RCC 7860 (cell line): ENCODE data around the gene RPL28.
A peak's percentile ranks its signal among the peaks of the same experiment; 100 is the strongest.
"Not testable (repeated sequence)": the region's sequence is repeated elsewhere in the genome, so short reads cannot be mapped to it uniquely, and the experiment has no call there.

ENCODE experiments used
- DNase-seq: peaks from one replicate; pipeline ENCODE4 v3.0.0-alpha.2; 2015; ENCODE audit warnings: low spot score
- FAIRE-seq: peaks from 2 replicates; lab custom pipeline; 2012; peaks lifted over from hg19 to GRCh38; lab: Jason Lieb, UNC

Gene RPL28

DNA sequence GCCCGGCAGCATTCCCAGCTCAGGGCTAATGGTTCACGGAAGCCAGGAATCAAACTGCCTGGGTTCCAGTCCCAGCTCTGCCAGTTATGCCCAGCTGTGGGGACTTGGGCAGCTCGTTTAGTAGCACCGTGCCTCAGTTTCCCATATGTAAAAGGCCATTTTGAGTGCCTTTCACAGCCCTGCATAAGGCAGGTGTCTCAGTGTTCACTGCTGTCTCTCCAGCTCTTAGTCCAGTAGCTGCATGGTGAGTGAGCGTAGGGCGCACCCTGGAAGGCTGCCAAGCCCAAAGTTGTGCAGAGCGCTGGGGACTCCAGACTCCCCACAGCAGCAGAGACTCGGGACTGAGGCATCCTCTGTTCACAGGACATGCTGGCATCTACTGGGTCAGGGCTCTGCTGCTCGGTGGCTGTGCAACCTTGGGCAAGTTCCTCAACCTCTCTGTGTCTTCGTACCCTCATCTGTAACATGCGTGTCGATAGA, 5.5 kb downstream of the RPL28 start:
- FAIRE-seq: no peak
- DNase-seq: no peak

GRCh38 chr19:55391702-55392615, 6.2 kb downstream of the RPL28 start:
- no peak for FAIRE-seq
- no peak for DNase-seq

GRCh38 chr19:55392820-55393761, 7.4 kb downstream of the RPL28 start:
- no peak for FAIRE-seq
- no peak for DNase-seq

DNA sequence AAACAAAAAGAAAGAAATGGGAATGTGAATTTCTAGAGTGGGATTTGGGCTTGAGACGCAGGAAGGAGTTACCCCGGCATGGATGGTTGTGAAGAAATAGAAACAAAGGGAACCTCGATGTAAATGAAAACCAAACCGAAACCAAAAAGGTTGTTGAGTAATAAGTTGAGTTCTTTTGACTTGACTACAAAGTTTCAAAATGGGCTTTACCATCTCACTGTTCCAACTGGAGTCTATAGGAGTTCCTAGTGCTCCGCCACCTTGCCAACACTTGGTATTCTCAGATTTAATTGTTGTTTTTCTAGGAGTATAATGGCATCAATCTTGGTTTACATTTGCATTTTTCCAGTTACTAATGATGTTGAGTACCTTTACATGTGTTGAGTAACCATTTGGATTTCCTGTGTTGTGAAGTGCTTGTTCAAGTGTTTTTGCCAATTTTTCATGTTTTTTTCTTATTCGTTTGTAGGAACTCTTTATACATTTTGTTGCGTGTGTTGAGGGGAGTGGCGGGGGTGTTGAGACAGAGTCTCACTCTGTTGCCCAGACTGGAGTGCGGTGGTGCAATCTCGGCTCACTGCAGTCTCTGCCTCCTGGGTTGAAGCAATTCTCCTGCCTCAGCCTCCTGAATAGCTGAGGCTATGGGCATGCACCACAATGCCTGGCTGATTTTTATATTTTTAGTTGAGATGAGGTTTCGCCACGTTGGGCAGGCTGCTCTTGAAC, 12.6 kb downstream of the RPL28 start:
- DNase-seq (no peak), FAIRE-seq (no peak)

DNA sequence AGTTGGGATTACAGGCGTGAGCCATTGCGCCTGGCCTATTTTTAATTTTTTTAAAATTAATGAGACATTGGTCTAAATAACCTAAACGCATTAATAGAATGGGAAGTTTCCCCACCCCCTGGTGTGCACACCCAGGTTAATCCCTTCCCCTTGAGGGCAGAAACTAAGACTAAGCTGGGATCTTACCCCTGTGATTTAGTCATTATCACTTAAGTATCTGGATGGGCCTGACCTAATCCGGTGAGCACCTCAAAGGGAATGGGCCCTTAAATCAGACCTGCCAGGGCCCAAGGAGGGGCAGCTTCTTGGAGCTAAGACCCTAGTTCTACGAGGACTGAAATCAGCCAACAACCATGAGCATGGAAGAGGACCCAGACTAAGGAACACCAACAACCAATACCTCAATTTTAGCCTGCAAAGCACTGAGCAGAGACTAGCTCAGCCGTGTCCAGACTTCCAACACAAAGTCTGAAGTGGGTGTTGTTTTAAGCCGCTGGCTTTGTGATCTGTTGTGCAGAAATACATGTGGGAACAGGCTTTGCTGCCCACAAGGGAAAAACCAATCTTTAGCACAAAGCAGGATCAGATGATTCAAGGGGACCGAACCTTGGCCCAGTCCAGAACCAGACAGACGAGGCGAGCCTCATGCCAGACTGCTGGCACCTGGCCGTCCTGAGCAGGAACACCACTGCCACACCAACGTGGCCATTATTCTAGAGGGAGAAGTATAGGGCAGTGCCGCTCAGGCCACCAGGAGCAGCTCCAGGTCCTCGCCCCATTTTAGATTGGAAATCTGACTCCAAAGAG, 14.8 kb downstream of the RPL28 start:
- no peak for DNase-seq
- no peak for FAIRE-seq

DNA sequence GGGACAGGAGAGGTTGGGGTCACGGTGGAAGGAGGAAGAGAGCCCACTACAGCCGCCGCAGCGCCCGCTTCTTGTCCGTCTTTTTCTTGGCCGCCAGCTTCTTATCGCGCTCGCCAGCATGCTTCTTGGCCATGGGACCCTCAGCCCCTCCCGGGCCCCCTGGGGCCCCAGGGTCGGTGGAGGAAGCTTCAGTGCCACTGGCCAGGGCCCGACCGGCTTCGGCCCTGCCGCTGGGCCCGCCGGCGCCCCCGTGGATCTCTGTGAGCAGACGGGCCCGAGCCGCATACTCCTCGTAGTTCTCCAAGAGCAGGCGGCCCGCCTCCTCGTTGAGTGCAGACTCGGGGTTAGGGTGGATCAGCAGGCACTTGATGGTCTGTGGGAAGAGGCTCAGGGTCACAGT, 15.7 kb downstream of the RPL28 start:
- FAIRE-seq, DNase-seq: not testable (repeated sequence)

- DNase-seq: no peak
- no peak for FAIRE-seq
These were observed 16.8 kb downstream of the RPL28 start for GRCh38 chr19:55402509-55402908.

DNA sequence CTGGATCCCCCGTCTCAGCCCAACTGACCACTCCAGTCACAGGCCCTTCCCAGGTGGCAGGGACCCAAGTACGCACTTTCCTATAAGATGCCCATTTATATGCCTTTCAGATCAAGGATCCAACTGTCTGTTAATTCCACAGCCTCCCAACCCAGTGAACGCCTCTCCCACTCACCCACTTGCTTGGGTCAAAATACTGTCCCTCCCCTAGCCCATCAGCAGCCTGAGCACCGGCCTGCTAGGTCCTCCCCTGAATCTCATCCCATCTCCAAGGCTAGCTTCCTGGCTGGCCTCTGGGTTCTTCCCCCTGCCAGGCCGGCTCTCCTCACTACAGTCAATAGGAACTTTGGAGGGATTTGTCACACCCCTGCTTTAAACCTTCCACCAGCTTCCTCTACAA, 19.9 kb downstream of the RPL28 start:
- FAIRE-seq (no peak), DNase-seq (no peak)

DNA sequence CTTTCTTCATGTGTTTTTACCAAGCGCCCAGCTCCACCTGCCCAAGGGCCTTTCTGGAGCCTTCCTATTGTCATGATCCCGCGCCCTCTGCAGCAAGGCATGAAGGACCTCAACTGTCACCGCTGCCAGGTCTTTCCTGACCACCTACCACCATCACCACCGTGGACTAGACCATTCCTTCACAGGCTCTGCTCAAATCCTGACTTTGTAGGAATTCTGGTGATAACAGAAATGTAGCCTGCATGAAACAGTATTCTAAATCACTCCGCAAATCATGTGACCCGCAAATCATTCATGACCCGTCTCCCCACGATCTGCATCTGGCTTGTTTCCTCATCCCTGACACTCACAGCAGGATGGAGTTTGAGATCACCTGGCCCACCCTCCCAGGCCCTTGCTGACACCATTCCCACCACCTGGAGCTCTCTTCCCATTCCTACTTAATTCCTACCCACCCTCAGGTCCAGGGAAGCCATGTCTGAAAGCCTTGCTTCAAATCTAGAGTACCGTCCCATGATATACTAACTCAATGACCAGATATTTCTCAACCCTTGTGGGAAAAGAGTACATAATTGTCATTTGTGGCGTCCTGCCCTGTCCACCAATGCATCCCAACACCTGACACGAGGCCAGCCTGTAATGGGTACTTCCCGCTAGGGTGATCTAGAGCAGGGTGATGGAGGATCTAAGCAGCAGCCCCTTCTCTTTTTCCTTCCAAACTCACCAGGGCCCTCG, 20.5 kb downstream of the RPL28 start:
- DNase-seq (no peak), FAIRE-seq (no peak)

- FAIRE-seq: no peak
- peak; percentile 31 for DNase-seq
These were observed 21.3 kb downstream of the RPL28 start for GRCh38 chr19:55406826-55407549.

DNA sequence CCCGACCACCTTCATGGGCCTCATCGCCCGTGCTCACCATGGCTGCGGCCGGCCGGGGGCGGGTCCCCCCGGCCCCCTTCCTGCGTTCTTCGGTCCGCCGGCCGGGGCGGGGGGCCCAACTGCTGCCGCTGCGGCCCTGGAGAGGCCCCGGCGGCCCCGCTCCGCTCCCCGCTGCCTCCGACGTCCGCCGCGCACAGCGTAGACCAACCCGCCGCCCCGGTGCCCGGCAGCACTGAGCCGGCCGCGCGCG, 21.7 kb downstream of the RPL28 start, which contains the start of gene UBE2S:
TSS of gene UBE2S (minus strand) at position 239 of the 250 bp plus-strand sequence. CDS start at position 40, 199 bp downstream.
- DNase-seq, FAIRE-seq: not testable (repeated sequence)

DNA sequence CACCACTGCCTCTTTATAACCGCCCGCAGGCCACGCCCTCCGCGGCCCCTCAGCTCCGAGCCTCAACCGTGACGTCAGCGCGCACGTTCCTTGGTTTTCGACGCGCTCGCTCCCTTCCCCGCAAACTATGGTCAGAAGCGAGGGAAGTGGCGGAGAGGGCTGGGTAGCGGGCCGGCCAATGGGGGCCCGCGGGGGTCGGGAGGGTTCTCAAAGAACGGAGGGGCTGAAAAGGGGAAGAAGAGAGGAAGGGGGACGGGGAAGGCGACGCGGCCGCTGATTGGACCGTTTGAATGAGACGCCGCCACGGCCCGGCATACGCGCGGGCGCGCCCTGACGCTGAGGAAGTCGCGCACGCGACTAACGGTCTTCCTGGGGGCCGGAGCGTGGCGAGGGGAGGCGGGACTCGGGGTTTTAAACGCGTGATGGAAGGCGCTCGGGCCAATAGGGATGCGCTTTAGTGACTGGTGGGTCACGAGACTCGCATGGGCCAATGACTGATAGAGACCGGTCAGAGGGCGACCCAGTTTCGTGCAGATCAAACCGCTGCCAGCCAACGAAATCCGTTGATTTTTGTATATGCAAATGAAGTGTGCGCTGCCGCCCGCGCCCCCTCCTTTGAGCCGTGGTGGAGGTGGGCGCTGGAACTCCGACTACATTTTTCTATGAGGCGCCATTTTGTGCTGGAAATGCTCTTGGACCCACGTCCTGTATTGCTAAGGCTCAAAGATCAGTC, 22.2 kb downstream of the RPL28 start:
- FAIRE-seq (peak; percentile 65), DNase-seq (peak; percentile 91)

GRCh38 chr19:55408533-55408872, 22.8 kb downstream of the RPL28 start:
- no peak for FAIRE-seq

GRCh38 chr19:55409179-55409578, 23.4 kb downstream of the RPL28 start:
- FAIRE-seq, DNase-seq: not testable (repeated sequence)

More at GRCh38 chr19:55408533-55408872, 22.8 kb downstream of the RPL28 start:
- DNase-seq: no peak

- DNase-seq: no peak
These were observed 24.4 kb downstream of the RPL28 start for GRCh38 chr19:55410168-55410567.

DNA sequence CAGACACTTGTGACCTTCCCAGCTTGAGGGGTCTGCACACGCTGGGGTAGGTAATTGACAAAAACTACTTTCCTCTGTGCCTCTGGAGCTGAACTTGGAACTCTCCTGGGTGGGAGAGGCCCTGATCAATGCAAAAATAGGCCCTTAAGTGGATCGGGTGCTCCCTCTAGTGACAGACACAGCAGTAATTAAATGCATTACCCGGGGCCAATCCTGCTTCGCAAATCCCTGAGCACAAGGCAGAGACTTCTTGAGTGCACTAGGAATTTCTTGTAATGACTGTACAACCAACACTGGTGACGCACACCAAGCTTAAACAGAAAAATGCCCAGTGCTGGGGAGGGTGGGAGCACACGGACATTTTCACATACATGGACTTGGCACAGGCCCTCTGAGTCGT, 32.5 kb downstream of the RPL28 start:
- DNase-seq: peak; percentile 45
- no peak for FAIRE-seq

More at GRCh38 chr19:55410168-55410567, 24.4 kb downstream of the RPL28 start:
- FAIRE-seq: no peak

DNA sequence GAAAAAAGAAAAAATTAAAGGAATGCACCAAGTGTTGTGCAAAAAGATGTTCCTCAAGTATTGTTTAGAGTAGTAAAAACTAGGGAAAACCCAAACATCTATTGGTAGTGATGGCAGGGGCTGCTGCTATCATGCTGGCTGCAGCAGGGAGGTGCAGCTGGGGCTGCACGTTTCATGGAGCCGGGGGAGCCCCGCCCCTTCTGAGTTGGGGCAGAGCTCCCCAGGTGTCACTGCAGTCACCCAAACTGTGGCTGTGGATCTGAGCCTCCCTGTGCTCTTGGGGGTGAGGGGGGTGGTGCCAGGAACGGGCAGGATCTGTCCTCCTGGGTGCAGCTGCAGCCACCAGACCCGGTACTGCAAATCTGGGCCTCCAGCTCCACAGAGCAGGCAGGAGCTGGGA, 33.4 kb downstream of the RPL28 start:
- no peak for FAIRE-seq

GRCh38 chr19:55419624-55420236, 34.0 kb downstream of the RPL28 start:
- DNase-seq: no peak
- FAIRE-seq: no peak

More for the DNA sequence above, 33.4 kb downstream of the RPL28 start:
- DNase-seq: no peak
